ENCODE measurements around the gene JAML. TPM values are rescaled to one million over a fixed set of nuclear protein-coding genes. Genes with fewer than 3 reads are reported as not detected.

Gene JAML
- polyA plus RNA-seq, 1 donor (not counting 4 experiments of a cell fraction or from before 2014, with no cell fraction given): 0.01 TPM

- H3K4me3 ChIP-seq (ENCODE audit: control insufficient read depth in 2 of 3, extremely low read depth in 1 of 3, insufficient read depth in 2 of 3, low read depth in 1 of 3, low read length in 3 of 3): no peak overlapping the region
- no peaks in the 10 kb centered on the region for H3K9me1 ChIP-seq (ENCODE audit: control insufficient read depth, extremely low read depth, insufficient read depth, low read length)
- no peak for FAIRE-seq
- DNase-seq (ENCODE audit: low read depth, low spot score): no peak
- H3K4me1 ChIP-seq (ENCODE audit: control insufficient read depth, extremely low read depth, insufficient read depth, low read length): peaks cover 5% of the 10 kb centered on the region
- H3K27me3 ChIP-seq (ENCODE audit: control insufficient read depth, extremely low read depth, insufficient read depth, low read length): no peaks in the 10 kb centered on the region
- H3K9ac ChIP-seq (ENCODE audit: control insufficient read depth, extremely low read depth, insufficient read depth, low read length): no peak overlapping the region
- no peaks in the 10 kb centered on the region for H4K20me1 ChIP-seq (ENCODE audit: control insufficient read depth, extremely low read depth, insufficient read depth, low read length)
- TF ChIP-seq CTCF (optimal IDR thresholded peaks at IDR 0.05 in 1 of 3, IDR thresholded peaks at IDR 0.05 in 1 of 3, conservative IDR thresholded peaks at IDR 0.05 in 1 of 3; ENCODE audit: extremely low read depth in 1 of 3, insufficient read depth in 2 of 3, low read length in 3 of 3) (no peak), EZH2 (IDR thresholded peaks at IDR 0.05; ENCODE audit: low read length) (no peak)
- H3K4me2 ChIP-seq (ENCODE audit: control insufficient read depth, extremely low read depth, insufficient read depth, low read depth, low read length): no peak overlapping the region
- H3K9me3 ChIP-seq (ENCODE audit: control insufficient read depth, low read depth, low read length): no peaks in the 10 kb centered on the region
- no peaks in the 10 kb centered on the region for H3K36me3 ChIP-seq (ENCODE audit: control insufficient read depth in 2 of 2, extremely low read depth in 1 of 2, insufficient read depth in 2 of 2, low read length in 2 of 2)
- H3K27ac ChIP-seq (ENCODE audit: control insufficient read depth, insufficient read depth, low read length): no peak overlapping the region
- H2AFZ ChIP-seq (ENCODE audit: control insufficient read depth, low read length): no peak overlapping the region
- dilution Hi-C loops (cut with MboI; ENCODE audit: extremely low pct_ligation_motif_present, low sequenced_read_pairs): no loop called here
- H3K79me2 ChIP-seq (ENCODE audit: control insufficient read depth, insufficient read depth, low read length): no peaks in the 10 kb centered on the region
These were observed 23.7 kb downstream of the JAML start for GRCh38 chr11:118200901-118201680.

DNA sequence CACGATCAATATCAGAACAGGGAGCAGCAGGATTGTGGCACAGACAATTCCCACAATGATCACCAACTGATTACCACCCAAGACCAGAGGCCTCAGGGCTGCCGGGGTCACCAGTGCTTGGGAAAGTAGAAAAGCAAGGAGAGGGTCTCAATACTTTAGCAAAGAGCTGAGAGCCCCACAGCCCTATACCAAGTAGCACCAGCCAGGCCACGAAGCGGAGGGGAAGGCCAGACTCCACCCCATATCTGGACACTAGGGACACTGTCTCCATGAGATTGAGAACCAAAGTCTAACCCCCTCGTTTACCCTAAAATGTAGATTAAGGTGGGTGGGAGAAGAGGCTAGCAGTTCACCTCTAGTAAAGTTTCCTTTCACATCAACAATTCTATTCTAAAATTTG lies 24.3 kb downstream of the JAML start:
- Histone ChIP-seq H3K4me3 (ENCODE audit: control insufficient read depth in 2 of 3, extremely low read depth in 1 of 3, insufficient read depth in 2 of 3, low read depth in 1 of 3, low read length in 3 of 3) (no peak overlapping the region), H3K36me3 (ENCODE audit: control insufficient read depth in 2 of 2, extremely low read depth in 1 of 2, insufficient read depth in 2 of 2, low read length in 2 of 2) (no peaks in the 10 kb centered on the region), H3K27ac (ENCODE audit: control insufficient read depth, insufficient read depth, low read length) (no peak overlapping the region), H3K4me2 (ENCODE audit: control insufficient read depth, extremely low read depth, insufficient read depth, low read depth, low read length) (no peak overlapping the region), H3K4me1 (ENCODE audit: control insufficient read depth, extremely low read depth, insufficient read depth, low read length) (peaks cover 8% of the 10 kb centered on the region), H3K9ac (ENCODE audit: control insufficient read depth, extremely low read depth, insufficient read depth, low read length) (no peak overlapping the region), H2AFZ (ENCODE audit: control insufficient read depth, low read length) (no peak overlapping the region), H4K20me1 (ENCODE audit: control insufficient read depth, extremely low read depth, insufficient read depth, low read length) (no peaks in the 10 kb centered on the region), H3K79me2 (ENCODE audit: control insufficient read depth, insufficient read depth, low read length) (no peaks in the 10 kb centered on the region), H3K9me3 (ENCODE audit: control insufficient read depth, low read depth, low read length) (no peaks in the 10 kb centered on the region), H3K27me3 (ENCODE audit: control insufficient read depth, extremely low read depth, insufficient read depth, low read length) (no peaks in the 10 kb centered on the region), H3K9me1 (ENCODE audit: control insufficient read depth, extremely low read depth, insufficient read depth, low read length) (no peaks in the 10 kb centered on the region)
- dilution Hi-C loops (cut with MboI; ENCODE audit: extremely low pct_ligation_motif_present, low sequenced_read_pairs): no loop called here
- TF ChIP-seq EZH2 (IDR thresholded peaks at IDR 0.05; ENCODE audit: low read length): no peak
- no peak for TF ChIP-seq CTCF (optimal IDR thresholded peaks at IDR 0.05 in 1 of 3, IDR thresholded peaks at IDR 0.05 in 1 of 3, conservative IDR thresholded peaks at IDR 0.05 in 1 of 3; ENCODE audit: extremely low read depth in 1 of 3, insufficient read depth in 2 of 3, low read length in 3 of 3)
- FAIRE-seq: no peak
- no peak for DNase-seq (ENCODE audit: low read depth, low spot score)
